Activated CD4-positive, alpha-beta T cell treated with anti-CD3 and anti-CD28 coated beads, Interleukin-2, amount 50 U/mL, for 1 hour (primary cell): ENCODE data around the gene TMPRSS13.
"Not testable (repeated sequence)": the region's sequence is repeated elsewhere in the genome, so short reads cannot be mapped to it uniquely, and the experiment has no call there.

ENCODE experiments used
- DNase-seq: peaks from one replicate; pipeline ENCODE4 v3.0.0-alpha.2; 2020

Gene TMPRSS13

GRCh38 chr11:117928446-117929141 is 608 bp downstream of the TMPRSS13 start:
- no peak for DNase-seq

- no peak for DNase-seq
These were observed 1.3 kb downstream of the TMPRSS13 start for GRCh38 chr11:117927926-117928325.

DNA sequence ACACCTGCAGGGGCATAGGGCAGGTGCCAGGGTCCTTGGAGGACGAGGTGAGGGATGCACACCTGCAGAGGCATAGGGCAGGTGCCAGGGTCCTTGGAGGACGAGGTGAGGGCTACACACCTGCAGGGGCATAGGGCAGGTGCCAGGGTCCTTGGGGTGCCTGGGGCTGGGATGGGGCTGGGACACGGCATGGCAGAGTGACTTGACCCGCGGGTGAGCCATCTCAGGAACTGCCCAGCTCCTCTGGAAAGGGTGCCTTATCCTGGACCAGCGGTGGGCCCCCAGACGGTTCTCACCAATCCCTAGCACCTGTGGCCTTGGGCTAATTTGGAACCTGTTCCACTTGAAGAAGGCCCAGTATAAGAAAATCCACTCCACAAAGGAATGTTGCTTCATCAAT is 3.0 kb downstream of the TMPRSS13 start:
- not testable (repeated sequence) for DNase-seq

- no peak for DNase-seq
These were observed 3.8 kb downstream of the TMPRSS13 start for GRCh38 chr11:117925198-117925925.

DNA sequence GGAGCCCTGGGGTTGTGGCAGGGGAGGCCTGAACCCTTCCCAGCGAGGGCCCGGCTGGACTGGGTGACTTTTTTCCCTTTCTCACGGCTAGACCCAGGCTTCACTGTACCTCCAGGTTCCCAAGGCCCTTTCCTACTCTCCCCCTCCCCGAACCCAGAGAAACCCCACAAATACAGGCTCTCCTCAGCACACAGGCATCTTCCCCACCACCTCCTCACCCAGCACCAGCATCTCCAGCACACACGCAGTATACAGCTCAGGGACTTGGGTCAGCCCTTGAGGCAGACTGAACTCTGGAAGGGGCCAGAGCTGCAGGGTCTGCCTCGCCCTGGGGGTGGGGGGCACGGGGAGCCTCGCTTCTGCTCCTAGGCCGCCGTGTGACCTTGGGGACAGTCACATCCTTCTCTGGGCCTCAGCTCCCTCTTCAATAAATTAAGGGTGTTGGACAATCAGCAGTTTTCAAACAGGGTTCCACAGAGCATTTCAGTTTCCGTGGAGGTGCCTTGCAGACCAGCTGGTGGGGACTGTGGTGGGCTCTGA is 4.5 kb downstream of the TMPRSS13 start:
- no peak for DNase-seq

DNA sequence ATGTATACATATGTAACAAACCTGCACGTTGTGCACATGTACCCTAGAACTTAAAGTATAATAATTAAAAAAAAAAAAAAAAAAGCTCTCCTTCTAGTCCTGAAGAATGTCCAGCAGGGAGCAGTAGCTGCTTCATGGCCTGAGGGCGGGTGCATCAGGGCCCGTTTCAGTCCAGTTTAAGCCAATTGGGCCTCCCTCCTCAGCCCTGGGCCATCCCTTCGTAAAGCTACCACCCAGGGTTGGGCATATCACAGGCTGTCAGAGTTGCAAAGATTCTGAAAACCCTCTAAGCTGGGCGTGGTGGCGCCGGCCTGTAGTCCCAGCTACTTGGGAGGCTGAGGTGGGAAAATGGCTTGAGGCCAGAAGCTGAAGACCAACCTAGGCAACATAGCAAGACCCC is 5.4 kb downstream of the TMPRSS13 start:
- DNase-seq, result no peak

GRCh38 chr11:117923275-117923674 is 5.9 kb downstream of the TMPRSS13 start:
- no peak for DNase-seq

- DNase-seq, result no peak
These were observed 7.3 kb downstream of the TMPRSS13 start for GRCh38 chr11:117921893-117922292.

DNA sequence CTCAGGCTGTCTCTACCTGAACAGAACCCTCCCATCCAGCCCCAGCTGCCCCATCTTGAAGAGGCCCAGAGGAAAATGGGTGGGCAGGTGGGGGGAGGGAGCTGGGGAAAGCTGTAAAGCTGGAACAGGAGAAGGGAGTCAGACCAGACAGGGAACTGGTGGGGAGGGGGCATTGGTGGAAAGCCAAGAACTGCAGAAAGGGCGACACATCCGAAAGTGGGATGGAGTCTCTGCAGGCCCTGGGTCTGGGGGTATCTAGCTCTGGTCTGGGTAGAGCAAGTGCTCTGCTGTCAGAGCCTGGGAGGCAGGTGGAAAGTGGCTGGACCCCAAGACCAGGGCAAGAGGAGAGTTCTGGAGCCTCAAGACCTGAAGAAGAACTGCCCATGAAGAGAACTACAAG is 7.7 kb downstream of the TMPRSS13 start:
- no peak for DNase-seq

DNA sequence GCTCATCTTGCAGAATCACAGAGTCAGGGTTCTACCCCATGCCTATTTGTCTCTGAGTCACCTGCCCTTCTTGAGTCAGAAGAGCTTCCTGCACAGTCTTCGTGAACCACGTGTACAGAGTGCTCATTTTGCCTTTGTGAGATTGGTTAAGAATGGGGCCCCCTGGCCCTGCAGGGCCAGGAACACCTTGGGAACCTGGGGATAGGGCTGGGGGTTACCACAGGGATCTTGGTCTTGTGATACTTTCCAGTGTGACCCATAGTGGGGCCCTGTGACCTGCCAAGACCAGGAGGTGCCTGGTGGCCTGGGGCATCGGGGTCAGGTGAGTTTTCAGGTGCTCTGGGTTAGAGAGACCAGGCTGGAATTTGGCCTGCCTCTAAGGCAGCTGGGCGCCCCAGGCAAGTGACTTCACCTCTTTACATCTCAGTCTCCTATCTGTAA is 9.4 kb downstream of the TMPRSS13 start:
- no peak for DNase-seq

- no peak for DNase-seq
These were observed 9.9 kb downstream of the TMPRSS13 start for GRCh38 chr11:117919341-117919740.

DNA sequence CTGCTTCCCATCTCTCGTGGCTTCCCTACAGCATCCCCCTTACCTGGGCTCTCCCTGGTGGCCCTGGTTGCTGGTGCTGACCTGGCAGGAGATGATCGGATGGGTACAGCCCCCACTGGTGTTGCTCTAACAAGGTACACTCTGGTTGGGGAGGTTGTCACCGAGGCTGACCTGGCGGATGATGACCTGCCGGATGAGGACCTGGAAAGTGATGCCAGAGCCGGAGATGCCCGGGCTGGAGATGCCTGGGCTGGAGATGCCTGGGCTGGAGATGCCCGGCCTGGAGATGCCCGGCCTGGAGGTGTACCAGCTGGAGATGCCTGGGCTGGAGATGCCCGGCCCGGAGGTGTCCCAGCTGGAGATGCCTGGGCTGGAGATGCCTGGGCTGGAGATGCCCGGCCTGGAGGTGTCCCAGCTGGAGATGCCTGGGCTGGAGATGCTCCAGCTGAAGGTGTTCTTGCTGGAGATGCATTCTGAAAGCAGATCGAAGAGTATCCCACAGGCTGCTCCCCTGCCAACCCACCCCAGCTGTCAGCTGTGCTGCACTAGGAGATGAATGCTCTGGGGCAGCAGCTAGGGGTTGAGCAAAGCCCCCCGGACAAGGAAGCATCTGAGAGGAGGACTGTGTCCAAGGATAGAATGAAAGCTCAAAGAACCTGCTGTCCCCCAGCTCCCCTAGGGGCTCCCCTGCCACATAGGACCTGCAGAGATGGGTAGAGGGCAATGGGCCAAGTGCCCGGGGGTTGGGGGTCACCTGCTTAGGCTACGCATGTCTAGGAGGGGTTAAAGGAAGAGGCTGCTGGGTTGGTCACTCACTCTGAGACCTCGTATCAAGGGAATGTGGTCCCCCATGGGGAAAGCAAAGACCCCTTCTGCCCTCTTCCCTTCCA is 10.6 kb downstream of the TMPRSS13 start:
- DNase-seq, result no peak

DNA sequence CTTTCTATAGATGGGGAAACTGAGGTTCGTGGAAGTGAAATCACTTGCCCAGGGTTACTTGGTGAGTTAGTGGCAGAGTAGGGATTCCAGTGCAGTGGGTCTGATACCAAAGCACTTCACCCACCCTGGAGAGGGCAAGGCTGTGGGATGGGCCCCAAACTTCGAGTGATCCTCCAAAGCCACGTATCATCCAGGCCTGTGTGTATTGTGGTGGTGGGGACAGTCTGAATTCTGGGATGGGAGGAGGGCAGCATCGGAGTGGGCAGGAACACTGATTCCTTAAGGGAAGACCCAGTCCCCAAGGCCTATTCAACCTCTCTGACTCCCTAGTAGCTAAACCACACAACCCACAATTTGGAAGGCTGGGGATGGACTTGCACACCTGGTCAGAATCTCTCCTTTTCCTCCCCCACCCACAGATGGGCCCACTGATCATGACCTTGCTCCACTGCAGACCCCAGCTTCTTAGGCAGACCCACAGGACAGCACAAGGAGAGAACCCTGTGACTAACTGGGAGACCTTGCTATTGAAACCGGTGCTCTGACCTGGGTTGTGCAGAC is 11.5 kb downstream of the TMPRSS13 start:
- no peak for DNase-seq

- DNase-seq, result no peak
These were observed 12.2 kb downstream of the TMPRSS13 start for GRCh38 chr11:117916956-117917355.

DNA sequence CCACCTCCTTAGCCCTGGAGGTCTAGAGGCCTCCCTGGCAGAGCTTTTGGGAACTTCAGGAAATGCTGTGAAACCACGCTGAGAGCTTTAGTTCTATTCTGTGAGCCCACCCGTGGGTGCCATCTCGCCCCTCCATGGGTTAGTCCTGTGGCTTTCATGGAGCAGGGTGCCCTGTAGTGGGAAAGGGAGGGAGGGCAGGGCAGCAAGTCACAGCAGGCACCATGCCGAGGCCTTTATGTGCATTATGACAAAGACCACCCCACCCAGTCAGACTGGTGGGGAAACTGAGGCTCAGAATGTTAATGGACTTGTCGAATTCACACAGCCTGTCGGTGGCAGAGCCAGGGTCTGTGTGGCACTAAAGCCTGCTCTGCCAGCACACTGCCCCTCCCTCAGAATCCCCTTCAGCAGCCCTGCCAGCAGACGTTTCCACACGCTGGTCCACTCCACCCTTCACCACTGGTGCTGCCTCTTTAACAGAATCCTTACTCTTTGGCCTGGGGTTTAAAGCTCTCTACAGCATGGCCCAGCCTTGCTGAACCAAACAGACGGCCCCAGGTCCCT is 13.4 kb downstream of the TMPRSS13 start:
- DNase-seq, result no peak

DNA sequence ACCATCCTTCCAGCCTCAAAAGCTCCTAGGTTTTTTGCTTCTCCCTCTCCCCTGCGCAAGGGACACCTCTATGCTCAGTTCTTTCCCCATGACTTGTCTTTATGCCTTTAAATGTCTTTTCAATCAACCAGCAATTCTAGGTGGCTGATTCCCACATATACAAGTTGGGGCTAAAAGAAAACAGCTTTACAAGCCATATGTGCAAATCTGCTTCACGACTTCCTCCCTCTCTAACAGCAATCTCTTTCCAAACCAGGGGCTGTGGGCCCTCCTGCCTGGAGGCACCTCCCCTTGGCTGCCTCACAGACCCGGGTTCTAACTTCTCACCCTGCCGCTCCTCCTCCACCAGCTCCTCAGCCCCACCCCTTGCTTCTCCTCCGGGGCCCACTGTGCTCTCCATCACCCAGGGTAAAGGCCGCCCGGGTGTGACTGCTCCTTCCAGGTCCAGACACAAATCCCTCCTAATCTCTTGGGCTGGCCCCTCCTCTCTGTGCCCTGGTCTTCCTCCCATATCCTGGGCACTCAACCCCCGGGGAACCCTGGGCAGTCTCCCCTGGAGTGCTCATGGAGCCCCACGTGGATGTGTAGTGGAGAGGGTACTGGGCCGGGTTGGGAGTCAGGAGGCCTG is 14.1 kb downstream of the TMPRSS13 start:
- DNase-seq, result no peak

DNA sequence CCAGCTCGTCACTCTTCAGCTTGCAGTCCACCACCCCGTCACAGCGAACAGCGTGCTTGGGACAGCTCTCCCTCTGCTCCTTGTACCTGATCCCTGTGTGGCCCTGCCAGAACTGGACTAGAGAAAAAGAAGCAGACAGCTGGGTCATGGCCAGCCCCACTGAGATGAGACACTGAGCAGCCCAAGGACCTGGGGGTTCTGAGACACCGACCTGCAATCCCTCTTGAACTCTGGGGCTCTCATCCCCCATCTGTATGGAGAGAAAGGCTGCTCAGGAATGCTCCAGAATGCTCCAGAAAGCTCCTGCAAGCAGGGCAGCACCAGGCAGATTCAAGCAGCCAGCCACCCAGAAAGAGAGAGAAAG is 14.8 kb downstream of the TMPRSS13 start:
- no peak for DNase-seq

- no peak for DNase-seq
These were observed 15.3 kb downstream of the TMPRSS13 start for GRCh38 chr11:117913736-117914397.

GRCh38 chr11:117912497-117912896 is 16.7 kb downstream of the TMPRSS13 start:
- DNase-seq, result no peak

DNA sequence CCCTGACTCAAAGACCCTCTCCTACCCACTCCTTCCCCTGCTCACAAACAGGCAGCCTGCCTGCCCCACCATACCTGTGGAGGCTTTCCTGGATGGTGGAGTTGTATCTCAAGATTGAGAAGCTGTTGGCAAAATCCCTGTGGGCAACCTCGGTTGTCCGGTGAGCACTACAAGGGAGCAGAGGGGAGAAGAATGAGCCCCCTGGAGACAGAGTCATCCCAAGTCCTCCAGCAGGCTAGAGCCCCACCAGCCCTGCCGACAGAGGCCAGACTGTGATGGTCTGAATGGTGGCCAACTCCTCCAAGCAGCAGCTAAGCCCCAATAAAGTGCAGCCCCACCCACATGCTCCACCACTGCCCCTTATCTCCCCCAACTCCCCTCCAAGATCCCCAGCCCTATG is 17.5 kb downstream of the TMPRSS13 start:
- no peak for DNase-seq

DNA sequence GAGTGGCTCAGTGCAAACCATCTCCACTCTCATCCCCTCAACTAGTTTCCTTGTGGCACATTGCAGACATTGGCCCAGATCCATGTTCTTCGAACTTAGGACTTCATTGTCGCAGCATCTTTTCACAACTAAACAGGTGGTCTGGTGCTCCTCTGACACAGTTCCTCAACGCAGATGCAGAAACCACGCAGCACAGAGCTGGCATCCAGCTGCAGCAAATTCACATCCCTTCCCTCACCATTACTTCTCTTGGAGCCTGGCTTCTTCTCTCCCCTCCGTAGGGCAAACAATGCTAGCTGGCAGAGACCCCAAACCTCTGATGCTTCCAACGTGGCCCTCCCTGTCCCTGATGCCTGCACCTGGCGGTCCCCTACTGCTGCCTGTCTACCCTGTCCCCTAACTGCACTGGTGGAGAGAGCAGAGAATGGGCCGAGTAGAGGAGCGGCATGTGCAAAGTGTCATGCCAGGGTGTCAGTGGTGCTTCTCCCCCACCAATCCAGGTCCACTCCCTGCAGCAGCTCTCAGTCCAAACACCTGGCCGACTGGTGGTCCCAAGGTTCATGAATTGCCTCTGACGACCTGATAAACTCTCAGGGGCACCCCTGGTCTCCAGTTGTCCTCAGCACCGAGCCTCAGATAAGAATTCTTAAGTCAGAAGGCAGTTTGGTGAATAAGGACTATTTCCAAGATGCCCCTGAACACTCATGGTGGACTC is 18.1 kb downstream of the TMPRSS13 start:
- no peak for DNase-seq
